Activated CD4-positive, alpha-beta T cell treated with anti-CD3 and anti-CD28 coated beads for 48 hours (primary cell): ENCODE data around the gene NPM1.
"Not testable (repeated sequence)": the region's sequence is repeated elsewhere in the genome, so short reads cannot be mapped to it uniquely, and the experiment has no call there.

Source experiments
- DNase-seq: peaks from one replicate; pipeline ENCODE4 v3.0.0-alpha.2; 2020

NPM1 gene

GRCh38 chr5:171387345-171387969 is at the start of gene NPM1:
Gene NPM1 (plus strand): TSS chr5:171387849. CDS start chr5:171387949, 100 bp downstream.
- peak; percentile 98 for DNase-seq

- DNase-seq: no peak
These were observed 47.6 kb upstream of the NPM1 start for GRCh38 chr5:171340042-171340441.

- no peak for DNase-seq
These were observed 47.2 kb upstream of the NPM1 start for GRCh38 chr5:171340491-171340890.

GRCh38 chr5:171342362-171343111 is 45.1 kb upstream of the NPM1 start:
- peak; percentile 53 for DNase-seq

GRCh38 chr5:171344936-171345608 is 42.6 kb upstream of the NPM1 start:
- no peak for DNase-seq

- DNase-seq: no peak
These were observed 36.0 kb upstream of the NPM1 start for GRCh38 chr5:171351536-171352073.

- peak; percentile 47 for DNase-seq
These were observed 32.3 kb upstream of the NPM1 start for GRCh38 chr5:171355302-171355724.

GRCh38 chr5:171357843-171358242 is 29.8 kb upstream of the NPM1 start:
- no peak for DNase-seq

- not testable (repeated sequence) for DNase-seq
These were observed 26.5 kb upstream of the NPM1 start for GRCh38 chr5:171361151-171361550.

- DNase-seq: not testable (repeated sequence)
These were observed 24.4 kb upstream of the NPM1 start for GRCh38 chr5:171363249-171363648.

- no peak for DNase-seq
These were observed 23.8 kb upstream of the NPM1 start for GRCh38 chr5:171363846-171364245.

GRCh38 chr5:171365351-171365750 is 22.3 kb upstream of the NPM1 start:
- no peak for DNase-seq

- no peak for DNase-seq
These were observed 21.0 kb upstream of the NPM1 start for GRCh38 chr5:171366645-171367044.

GRCh38 chr5:171367424-171368370 is 20.0 kb upstream of the NPM1 start:
- no peak for DNase-seq

GRCh38 chr5:171369056-171369455 is 18.6 kb upstream of the NPM1 start:
- no peak for DNase-seq

GRCh38 chr5:171369898-171370297 is 17.8 kb upstream of the NPM1 start:
- no peak for DNase-seq

GRCh38 chr5:171370881-171371280 is 16.8 kb upstream of the NPM1 start:
- DNase-seq: not testable (repeated sequence)

GRCh38 chr5:171371326-171371725 is 16.3 kb upstream of the NPM1 start:
- DNase-seq: no peak

- DNase-seq: no peak
These were observed 7.7 kb upstream of the NPM1 start for GRCh38 chr5:171379961-171380360.

- DNase-seq: not testable (repeated sequence)
These were observed 3.2 kb upstream of the NPM1 start for GRCh38 chr5:171384416-171384815.

- DNase-seq: peak; percentile 51
These were observed 2.6 kb upstream of the NPM1 start for GRCh38 chr5:171384999-171385398.

GRCh38 chr5:171386006-171386671 is 1.5 kb upstream of the NPM1 start:
- no peak for DNase-seq
